ENCODE data around the gene SYNE3. TPM values are rescaled to one million over a fixed set of nuclear protein-coding genes. Genes with fewer than 3 reads are reported as not detected.

SYNE3 gene, protein sequence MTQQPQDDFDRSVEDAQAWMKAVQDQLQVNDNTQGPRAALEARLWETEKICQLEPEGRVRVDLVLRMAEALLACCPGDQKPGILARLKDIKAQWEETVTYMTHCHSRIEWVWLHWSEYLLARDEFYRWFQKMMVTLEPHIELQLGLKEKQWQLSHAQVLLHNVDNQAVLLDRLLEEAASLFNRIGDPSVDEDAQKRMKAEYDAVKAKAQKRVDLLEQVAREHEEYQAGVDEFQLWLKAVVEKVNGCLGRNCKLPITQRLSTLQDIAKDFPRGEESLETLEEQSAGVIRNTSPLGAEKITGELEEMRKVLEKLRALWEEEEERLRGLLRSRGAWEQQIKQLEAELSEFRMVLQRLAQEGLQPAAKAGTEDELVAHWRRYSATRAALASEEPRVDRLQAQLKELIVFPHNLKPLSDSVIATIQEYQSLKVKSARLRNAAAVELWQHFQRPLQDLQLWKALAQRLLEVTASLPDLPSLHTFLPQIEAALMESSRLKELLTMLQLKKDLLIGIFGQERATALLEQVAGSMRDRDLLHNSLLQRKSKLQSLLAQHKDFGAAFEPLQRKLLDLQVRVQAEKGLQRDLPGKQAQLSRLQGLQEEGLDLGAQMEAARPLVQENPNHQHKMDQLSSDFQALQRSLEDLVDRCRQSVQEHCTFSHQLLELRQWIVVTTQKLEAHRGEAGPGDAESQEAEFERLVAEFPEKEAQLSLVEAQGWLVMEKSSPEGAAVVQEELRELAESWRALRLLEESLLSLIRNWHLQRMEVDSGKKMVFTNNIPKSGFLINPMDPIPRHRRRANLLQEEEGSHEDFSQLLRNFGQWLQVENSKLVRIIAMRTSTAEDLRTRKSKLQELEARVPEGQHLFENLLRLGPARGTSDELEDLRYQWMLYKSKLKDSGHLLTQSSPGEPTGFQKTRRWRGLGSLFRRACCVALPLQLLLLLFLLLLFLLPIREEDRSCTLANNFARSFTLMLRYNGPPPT
- 10 to 100 TPM; 46.9 to 62.4 TPM for total RNA-seq

DNA sequence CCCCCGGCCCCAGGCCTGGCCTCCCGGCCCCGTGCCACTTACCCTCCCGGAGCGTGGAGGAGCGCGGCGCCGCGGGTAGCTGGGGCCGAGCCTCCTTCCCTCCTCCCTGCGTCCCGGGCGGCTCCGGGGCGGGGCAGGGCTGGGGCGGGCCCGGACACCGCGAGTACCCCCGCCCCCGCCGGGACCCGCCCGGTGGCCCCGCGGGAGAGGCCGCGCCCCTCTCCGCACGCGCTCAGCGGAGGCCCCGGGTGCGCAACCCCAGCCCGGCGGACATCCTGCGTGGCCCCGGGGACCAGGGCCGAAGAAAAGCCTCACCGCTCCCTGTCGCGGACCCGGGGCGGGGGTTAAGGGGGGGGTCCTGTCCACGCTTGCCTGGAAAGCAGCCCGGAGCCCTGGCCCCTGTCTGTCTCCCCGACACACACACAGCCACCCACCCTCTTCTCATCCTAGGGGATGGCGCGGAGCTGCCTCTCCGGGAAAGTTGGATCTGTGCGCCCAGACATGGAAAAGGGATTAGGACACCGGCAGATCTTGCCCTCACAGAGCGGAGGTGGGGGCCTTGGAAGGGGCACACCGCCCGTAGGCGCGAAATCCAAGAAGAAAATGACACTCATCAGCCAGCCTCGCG lies at the start of gene SYNE3:
TSS of gene SYNE3 (minus strand) at position 97 of the 628 bp plus-strand sequence. CDS start 40,829 bp downstream, outside the sequence.
- Mint-ChIP-seq H3K9me3 (no peaks in the 10 kb centered on the region), H3K4me1 (ENCODE audit: low read depth in 2 of 2) (peaks cover 49 to 55% of the 10 kb centered on the region in 2 donors), H3K27ac (peak within 1 kb of the TSS; percentile 92 to 93), H3K36me3 (no peaks in the 10 kb centered on the region), H3K4me3 (peak within 1 kb of the TSS; percentile 86), H3K27me3 (no peaks in the 10 kb centered on the region)
- ATAC-seq (peak; percentile 82 to 84), DNase-seq (ENCODE audit: low spot score) (peak; percentile 85)

DNA sequence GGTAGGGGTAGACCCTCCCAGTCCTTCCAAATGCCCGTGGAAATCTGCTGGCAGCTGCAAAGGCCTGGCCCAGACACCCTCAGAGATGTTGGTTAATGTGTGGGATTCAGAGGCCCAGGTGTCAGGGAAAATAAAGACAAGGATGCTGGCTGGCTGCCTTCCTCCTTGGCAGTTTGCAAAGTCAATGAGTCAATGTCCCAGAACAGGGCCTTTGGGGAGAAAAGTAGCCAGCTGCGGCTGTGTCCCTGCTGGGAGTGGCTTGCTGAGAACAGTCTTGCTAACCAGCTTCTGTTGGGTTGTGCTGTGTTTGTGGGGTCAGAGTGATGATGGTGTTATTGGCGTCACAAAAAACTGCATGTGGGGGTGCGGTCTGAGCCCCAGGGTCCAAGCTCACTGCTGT lies 47.6 kb upstream of the SYNE3 start:
- ATAC-seq (no peak), DNase-seq (ENCODE audit: low spot score) (no peak)
- Mint-ChIP-seq H3K4me3 (no peak overlapping the region), H3K36me3 (no peaks in the 10 kb centered on the region), H3K9me3 (no peaks in the 10 kb centered on the region), H3K4me1 (ENCODE audit: low read depth in 2 of 2) (peaks cover 0 to 7% of the 10 kb centered on the region in 2 donors), H3K27ac (no peak overlapping the region), H3K27me3 (peaks cover 8 to 10% of the 10 kb centered on the region in 2 donors)

DNA sequence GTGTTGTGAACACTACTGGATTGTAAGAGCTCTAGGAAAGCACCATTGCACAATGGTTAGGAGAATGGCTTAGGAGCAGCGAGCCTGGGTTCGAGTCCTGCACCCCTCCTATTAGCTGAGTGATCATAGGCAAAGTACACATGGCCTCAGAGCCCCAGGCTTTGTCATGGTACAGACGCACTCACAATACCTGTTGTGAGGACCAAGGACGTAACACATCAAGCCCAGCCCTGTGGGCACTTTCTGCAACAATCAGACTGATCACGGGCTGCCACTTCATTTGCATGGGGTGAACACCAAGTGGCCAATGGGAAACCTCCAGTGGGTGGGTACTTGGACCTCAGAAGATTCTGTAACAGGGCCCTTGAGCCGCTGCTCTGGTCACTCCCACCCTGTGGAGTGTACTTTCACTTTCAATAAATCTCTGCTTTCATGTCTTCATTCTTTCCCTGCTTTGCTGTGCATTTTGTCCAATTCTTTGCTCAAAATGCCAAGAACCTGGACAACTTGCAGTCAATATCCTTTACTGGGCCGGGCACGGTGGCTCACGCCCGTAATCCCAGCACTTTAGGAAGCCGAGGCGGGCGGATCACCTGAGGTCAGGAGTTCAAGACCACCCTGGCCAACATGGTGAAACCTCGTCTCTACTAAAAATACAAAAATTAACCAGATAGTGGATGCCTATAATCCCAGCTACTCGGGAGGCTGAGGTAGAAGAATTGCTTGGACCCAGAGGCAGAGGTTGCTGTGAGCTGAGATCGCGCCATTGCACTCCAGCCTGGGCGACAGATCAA lies 46.6 kb upstream of the SYNE3 start:
- Mint-ChIP-seq H3K27ac (peak overlapping the region in 1 of 2 donors; percentile 3), H3K36me3 (no peaks in the 10 kb centered on the region), H3K4me1 (ENCODE audit: low read depth in 2 of 2) (peaks cover 0 to 7% of the 10 kb centered on the region in 2 donors), H3K9me3 (no peaks in the 10 kb centered on the region), H3K4me3 (no peak overlapping the region), H3K27me3 (peaks cover 8 to 10% of the 10 kb centered on the region in 2 donors)
- DNase-seq (ENCODE audit: low spot score) (no peak), ATAC-seq (no peak)

DNA sequence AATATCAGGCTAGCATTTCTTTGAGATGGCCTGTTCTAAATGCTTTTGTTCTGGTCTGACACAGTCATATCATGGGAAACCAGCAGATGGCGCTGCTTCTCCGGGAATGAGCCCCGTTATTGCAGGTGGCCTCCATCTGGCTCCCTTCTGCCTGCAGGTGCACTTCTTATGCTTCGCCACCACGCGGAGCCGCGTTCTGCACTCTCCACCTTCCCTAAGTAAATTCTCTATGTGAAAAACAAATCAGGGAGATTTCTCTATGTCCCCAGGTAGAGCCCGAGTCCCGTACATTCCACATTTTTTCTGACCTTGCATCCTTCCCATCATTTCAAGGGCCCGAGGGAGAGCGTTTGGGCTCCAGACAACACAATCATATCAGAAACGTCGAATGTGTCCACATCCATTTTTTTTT lies 44.6 kb upstream of the SYNE3 start:
- no peak overlapping the region for H3K27ac Mint-ChIP-seq
- H3K4me3 Mint-ChIP-seq: no peak overlapping the region
- H3K27me3 Mint-ChIP-seq: peaks cover 0 to 10% of the 10 kb centered on the region in 2 donors
- H3K9me3 Mint-ChIP-seq: no peaks in the 10 kb centered on the region
- peaks cover 0 to 7% of the 10 kb centered on the region in 2 donors for H3K4me1 Mint-ChIP-seq (ENCODE audit: low read depth in 2 of 2)
- ATAC-seq (peak; percentile 77 to 79), DNase-seq (ENCODE audit: low spot score) (peak; percentile 77)
- no peaks in the 10 kb centered on the region for H3K36me3 Mint-ChIP-seq

DNA sequence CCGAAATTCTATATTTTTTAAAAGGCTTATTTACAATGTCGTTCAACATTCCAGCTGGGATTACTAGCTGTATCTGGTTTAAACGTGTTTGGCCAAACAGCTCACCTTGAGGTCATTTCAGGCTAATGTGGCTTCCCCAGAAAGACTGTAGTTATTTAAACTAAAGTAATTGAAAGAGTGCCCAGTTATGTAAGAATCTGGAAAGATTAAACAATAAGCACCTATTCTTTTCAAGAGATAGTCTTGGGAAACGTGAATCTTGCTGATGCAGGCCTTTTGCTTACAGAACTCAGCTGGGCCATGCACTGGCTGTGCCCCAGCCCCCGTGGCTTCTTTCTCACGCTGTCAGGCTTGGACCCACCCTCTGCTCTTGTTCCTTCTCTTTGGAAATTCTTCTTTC lies 42.8 kb upstream of the SYNE3 start:
- H3K4me3 Mint-ChIP-seq: no peak overlapping the region
- ATAC-seq (no peak), DNase-seq (ENCODE audit: low spot score) (no peak)
- H3K27ac Mint-ChIP-seq: no peak overlapping the region
- H3K27me3 Mint-ChIP-seq: peaks cover 0 to 10% of the 10 kb centered on the region in 2 donors
- H3K4me1 Mint-ChIP-seq (ENCODE audit: low read depth in 2 of 2): peaks cover 0 to 7% of the 10 kb centered on the region in 2 donors
- no peaks in the 10 kb centered on the region for H3K36me3 Mint-ChIP-seq
- no peaks in the 10 kb centered on the region for H3K9me3 Mint-ChIP-seq

DNA sequence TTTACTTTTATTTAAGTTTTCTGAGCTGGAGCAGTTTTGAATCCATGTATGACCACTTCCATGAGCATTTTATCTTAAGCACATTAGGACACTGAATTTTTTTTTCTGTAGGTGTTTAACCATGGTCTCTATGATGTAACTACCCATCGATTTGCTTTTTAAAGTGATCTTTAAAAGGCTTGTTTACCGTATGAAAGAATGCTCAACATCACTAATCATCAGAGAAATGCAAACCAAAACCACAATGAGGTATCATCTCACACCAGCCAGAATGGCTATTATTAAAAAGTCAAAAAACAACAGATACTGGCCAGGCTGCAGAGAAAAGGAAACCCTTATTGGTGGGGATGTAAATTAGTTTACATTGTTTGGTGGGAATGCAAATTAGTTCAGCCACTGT lies 41.4 kb upstream of the SYNE3 start:
- Mint-ChIP-seq H3K4me3 (no peak overlapping the region), H3K9me3 (no peaks in the 10 kb centered on the region), H3K27ac (no peak overlapping the region), H3K4me1 (ENCODE audit: low read depth in 2 of 2) (peaks cover 0 to 4% of the 10 kb centered on the region in 2 donors), H3K36me3 (no peaks in the 10 kb centered on the region), H3K27me3 (peaks cover 0 to 10% of the 10 kb centered on the region in 2 donors)
- ATAC-seq: no peak
- no peak for DNase-seq (ENCODE audit: low spot score)

DNA sequence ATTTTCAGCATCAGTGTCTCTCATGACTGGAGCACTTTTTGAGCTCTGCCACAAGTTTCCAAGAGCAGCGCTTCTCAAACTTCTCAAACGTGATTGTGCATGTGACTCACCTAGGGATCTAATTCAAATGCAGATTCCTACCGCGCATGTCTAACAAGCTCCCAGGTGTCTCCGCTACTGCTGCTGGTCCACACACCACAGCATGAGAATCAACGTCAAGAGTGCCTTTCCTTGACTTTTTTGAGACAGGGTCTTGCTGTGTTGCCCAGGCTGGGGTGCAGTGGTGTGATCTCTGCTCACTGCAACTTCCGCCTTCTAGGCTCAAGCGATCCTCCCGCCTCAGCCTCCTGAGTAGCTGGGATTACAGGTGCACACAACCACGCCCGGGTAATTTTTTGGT lies 40.8 kb upstream of the SYNE3 start:
- Mint-ChIP-seq H3K36me3 (no peaks in the 10 kb centered on the region), H3K4me1 (ENCODE audit: low read depth in 2 of 2) (peaks cover 0 to 4% of the 10 kb centered on the region in 2 donors), H3K27ac (no peak overlapping the region), H3K9me3 (no peaks in the 10 kb centered on the region), H3K27me3 (peaks cover 0 to 10% of the 10 kb centered on the region in 2 donors), H3K4me3 (no peak overlapping the region)
- no peak for ATAC-seq
- DNase-seq (ENCODE audit: low spot score): no peak

DNA sequence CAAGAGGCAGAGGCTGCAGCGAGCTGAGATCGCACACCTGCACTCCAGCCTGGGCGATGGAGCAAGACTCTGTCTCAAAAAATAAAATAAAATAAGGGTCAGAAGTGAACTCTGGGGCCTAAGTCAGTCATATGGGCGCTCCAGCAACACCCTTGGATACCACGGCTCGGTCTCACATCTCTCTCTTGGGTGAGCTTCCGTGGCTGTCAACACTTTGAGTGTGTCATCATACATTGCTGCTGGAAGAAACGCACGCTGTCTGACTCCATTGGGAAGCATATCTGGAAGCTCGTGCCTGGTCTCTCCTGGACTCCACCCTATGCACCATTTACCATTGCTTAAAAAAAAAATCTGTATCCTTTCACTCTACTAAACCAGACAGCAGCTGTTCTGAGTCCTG lies 38.6 kb upstream of the SYNE3 start:
- H3K27ac Mint-ChIP-seq: no peak overlapping the region
- no peak for DNase-seq (ENCODE audit: low spot score)
- H3K36me3 Mint-ChIP-seq: no peaks in the 10 kb centered on the region
- H3K4me1 Mint-ChIP-seq (ENCODE audit: low read depth in 2 of 2): no peaks in the 10 kb centered on the region
- no peak overlapping the region for H3K4me3 Mint-ChIP-seq
- no peak for ATAC-seq
- H3K9me3 Mint-ChIP-seq: no peaks in the 10 kb centered on the region
- H3K27me3 Mint-ChIP-seq: no peaks in the 10 kb centered on the region

DNA sequence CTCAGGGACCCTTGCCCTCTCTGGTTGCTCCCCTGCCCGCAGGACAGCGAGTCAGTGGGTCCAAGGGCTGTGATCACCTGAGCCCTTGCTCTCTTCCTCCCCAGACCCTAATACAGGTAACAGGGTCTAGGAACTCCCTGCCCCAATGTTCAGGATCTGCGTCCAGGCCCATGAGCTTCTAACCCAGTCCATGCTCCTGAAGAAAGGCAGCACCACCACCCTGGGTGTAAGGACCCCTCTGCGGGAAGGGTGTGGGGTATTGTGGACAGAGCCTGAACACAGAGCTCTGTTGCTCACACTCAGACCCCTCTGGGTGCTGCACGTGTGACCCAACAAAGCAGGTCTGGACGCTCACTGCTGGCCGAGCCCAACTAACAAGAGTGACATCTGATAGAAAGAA lies 36.7 kb upstream of the SYNE3 start:
- no peak overlapping the region for H3K27ac Mint-ChIP-seq
- H3K4me1 Mint-ChIP-seq (ENCODE audit: low read depth in 2 of 2): no peaks in the 10 kb centered on the region

DNA sequence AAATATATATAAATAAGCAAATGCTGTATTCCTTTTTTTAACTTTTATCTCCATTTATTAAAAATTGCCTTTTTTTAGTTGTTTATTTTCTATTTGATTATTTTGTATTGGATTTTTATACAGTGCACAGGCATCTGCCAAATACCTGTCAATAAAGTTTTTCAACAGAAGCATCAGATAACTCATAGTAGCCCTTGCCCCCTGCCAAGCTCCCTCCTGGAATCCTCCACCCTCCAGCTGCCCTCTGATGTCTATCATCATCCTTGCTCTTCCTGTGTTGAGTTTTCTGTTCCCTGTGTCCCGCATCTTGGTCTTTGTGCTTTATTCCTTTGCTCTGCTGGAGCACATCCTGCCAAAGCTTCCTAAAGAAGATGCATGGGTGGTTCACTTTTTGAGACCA lies 35.0 kb upstream of the SYNE3 start:
- Mint-ChIP-seq H3K9me3 (no peaks in the 10 kb centered on the region), H3K27me3 (no peaks in the 10 kb centered on the region), H3K4me3 (no peak overlapping the region), H3K27ac (no peak overlapping the region), H3K36me3 (no peaks in the 10 kb centered on the region), H3K4me1 (ENCODE audit: low read depth in 2 of 2) (peaks cover 0 to 2% of the 10 kb centered on the region in 2 donors)
- ATAC-seq (no peak), DNase-seq (ENCODE audit: low spot score) (no peak)

More for the DNA sequence above, 36.7 kb upstream of the SYNE3 start:
- no peaks in the 10 kb centered on the region for H3K36me3 Mint-ChIP-seq
- no peak for DNase-seq (ENCODE audit: low spot score)
- no peaks in the 10 kb centered on the region for H3K27me3 Mint-ChIP-seq
- no peaks in the 10 kb centered on the region for H3K9me3 Mint-ChIP-seq
- no peak for ATAC-seq
- no peak overlapping the region for H3K4me3 Mint-ChIP-seq

DNA sequence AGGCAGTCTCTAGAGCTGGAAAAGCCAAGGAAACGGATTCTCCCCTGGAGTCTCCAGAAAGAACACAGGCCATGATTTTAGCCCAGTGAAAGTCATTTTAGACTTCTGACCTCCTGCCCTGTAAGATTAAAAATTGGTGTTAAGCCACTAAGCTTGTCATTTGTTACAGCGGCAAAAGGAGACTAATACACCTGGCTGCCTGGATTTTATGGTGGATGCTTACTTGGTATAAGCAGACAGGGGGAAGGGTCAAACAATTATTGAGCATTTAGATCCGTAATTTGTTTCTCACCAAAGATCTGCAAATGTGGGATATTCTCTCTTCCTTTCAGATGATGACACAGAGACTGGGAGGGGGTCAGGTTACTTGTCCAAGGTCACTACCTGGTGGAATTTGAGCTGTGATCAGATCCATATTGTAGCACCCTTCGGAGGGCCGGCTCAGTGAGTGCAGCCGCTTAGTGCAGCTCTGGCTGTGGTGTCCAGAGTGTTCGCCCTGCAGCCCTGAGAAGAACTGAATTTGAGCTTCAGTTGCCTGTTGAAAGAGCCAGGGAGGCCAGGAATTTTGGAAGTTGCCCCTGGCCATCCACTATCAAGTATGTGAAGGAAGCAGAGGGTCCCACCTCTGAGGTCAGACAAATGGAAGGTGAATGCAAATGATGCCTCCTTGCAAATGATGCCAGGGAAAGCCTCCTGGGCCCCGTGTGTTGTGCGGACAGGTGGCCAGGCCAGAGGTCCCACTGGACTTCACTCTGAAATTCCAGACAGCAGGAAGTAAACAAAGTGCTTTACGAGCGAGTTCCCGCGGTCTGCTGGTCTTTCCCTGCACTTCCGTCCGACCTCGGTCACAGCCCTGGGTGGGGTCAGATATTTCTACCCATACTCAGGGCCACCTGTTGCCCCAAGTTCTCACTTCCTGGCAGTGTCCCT lies 33.5 kb upstream of the SYNE3 start:
- Mint-ChIP-seq H3K27ac (no peak overlapping the region), H3K4me3 (no peak overlapping the region), H3K27me3 (no peaks in the 10 kb centered on the region), H3K36me3 (no peaks in the 10 kb centered on the region), H3K4me1 (ENCODE audit: low read depth in 2 of 2) (peaks cover 0 to 2% of the 10 kb centered on the region in 2 donors), H3K9me3 (no peaks in the 10 kb centered on the region)
- ATAC-seq (no peak), DNase-seq (ENCODE audit: low spot score) (no peak)

DNA sequence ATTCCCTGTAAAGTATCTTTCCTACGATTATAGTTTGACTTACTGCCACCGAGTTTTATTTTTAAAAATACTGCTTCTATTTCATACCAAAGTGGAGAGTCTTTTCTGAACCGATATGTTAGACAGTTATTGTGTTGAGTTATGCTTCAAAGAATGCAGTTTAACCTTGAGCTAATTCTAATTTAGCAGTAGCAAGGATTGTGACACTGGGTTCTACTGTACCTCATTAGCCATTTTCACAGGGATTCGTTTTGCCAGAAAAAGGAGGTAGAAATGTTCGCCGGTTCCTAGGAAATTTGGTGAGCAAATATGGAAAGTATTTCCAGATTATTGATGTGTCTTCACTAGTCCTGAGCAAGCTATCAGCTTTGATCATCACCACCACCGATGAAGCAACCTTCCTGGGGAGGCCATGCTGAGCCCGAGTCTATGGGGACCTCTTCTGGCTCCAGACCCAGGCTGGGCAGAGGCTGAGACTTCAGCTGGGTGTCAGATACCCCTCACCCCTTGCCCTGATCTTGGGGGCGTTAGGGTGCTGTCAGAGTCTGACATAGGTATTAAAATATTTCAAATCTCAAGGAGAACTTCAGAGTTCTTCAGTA lies 32.0 kb upstream of the SYNE3 start:
- Mint-ChIP-seq H3K36me3 (no peaks in the 10 kb centered on the region), H3K27me3 (no peaks in the 10 kb centered on the region), H3K4me3 (no peak overlapping the region), H3K9me3 (no peaks in the 10 kb centered on the region), H3K27ac (no peak overlapping the region), H3K4me1 (ENCODE audit: low read depth in 2 of 2) (peaks cover 0 to 2% of the 10 kb centered on the region in 2 donors)
- ATAC-seq: no peak
- no peak for DNase-seq (ENCODE audit: low spot score)
